ENCODE data around the gene RCC2.

The RCC2 gene

DNA sequence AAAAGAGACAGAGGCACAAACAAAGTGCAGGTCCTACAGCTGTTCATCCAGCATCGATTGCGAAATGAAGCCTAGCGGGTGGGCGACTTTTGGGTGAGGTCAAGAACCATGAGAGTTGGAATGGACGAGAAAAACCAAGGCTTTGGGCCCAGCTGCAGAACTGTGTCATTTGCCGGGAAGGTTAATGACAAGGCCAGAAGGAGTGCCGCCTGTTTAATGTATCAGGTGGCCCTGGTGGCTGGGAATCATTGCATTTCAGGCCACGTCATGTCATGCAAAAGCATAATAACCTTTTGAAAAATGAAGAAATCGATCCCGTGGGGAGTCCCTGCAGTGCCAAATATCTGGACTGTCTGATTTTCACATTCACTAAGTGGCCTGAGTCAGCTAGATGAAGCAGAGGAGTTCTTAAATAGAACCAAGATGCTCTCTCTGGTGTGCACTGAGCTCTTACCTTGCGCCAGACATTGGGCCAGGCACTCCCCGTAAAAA lies 8.1 kb upstream of the RCC2 start:
- no peak for DNase-seq (ENCODE audit: low read depth in 4 of 4, low spot score in 1 of 4)

DNA sequence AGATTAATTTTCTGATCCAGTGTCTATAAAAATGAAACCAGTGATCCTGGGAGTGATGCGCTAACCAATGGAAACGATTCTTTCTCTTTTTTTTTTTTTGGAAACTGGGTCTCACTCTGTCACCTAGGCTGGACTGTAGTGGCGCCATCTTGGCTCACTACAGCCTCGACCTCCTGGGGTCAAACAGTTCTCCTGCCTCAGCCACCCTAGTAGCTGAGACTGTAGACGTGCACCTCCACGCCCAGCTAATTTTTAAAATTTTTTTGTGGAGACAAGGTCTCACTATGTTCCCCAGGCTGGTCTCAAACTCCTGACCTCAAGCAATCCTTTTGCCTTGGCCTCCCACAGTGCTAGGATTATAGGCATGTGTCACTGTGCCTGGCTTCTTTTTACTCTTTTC lies 3.4 kb upstream of the RCC2 start:
- DNase-seq (ENCODE audit: low read depth in 4 of 4, low spot score in 1 of 4), result no peak

DNA sequence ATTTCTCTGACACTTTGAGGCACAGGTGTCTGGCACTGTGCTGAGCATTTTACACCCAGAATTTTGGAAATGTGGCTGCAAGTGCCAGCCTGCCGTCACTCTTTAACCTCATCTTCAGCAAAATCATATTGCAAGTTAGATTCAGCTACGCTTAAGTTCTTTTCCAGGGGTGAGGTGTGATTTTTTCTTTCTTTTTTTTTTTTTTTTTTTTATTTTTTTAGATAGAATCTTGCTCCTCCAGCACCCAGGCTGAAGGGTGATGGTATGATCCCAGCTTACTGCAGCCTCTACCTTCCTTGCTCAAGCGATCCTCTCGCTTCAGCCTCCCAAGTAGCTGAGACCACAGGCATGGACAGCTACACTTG lies 2.5 kb upstream of the RCC2 start:
- DNase-seq (ENCODE audit: low read depth in 4 of 4, low spot score in 1 of 4), result no peak

DNA sequence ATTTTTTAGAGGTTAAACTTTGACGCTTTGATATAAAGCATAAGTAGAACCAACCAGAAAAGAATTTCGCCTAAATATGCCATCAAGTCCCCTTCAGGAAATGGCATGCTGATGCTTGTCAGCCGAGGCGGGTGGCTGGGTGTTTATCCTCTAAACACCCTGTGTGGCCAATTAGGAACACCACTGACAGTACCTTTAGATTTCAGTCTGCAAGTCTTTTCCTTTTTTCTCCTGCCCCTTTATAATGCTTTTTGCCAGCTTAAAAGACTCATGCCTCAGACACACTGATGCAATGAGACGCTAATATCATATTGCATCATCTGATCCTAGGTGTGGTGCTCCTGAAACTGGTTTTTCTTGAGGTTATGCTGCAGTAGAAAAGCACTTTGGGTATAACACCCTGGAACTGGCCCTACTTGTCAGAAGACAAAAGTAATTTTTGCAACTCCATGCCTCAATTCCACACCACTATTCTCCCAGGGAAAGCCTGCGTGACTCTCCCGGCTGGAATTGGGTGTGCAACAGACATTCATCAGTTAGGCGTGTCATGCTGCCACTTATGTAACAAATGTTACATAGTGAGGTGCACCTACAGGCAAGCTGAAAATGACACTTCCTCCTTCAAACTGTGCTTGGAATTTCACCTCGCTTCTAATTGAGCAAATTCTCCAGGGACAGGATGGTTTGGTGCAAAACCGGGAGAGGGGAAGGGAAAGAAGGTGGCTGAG lies 2.0 kb upstream of the RCC2 start:
- no peak for DNase-seq (ENCODE audit: low read depth in 4 of 4, low spot score in 1 of 4)

GRCh38 chr1:17440827-17441168 lies 1.3 kb upstream of the RCC2 start:
- DNase-seq (ENCODE audit: low read depth in 4 of 4, low spot score in 1 of 4), result no peak

DNA sequence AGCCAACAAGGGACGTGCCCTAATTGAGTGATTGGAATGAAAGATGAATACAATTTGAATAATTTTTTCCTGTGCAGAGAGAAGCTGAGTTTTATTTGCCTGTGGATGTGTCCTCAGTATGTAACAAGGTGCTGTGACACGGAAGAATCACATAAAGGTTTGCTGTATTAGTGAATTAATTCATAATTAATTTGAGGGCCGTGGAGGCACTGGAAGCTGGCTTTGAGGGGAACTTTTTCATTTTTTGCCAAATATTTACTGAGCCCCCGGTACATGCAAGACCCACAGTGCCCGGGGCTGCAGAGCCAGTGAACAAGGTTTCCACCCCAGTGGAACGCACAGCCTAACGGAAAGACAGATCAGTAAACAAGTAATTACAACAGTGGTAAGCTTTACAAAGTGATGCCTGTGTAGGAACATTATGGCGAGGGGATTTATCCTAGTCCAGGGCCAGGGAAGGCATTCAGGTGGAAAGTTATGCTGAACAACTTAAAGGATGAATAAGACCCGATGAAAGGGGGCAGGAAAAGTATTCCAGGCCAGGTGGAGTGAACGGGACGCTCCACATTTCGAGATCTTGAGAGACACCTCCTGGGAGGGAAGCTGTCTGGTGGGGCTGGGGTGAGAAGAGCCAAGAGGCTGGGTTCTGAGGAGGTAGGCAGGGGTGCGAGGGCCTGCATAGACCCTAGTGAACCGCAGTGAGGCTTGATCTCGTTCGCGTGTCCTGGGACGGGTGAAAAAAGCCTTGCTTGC lies 773 bp upstream of the RCC2 start:
- DNase-seq (ENCODE audit: low read depth in 4 of 4, low spot score in 1 of 4), result no peak

DNA sequence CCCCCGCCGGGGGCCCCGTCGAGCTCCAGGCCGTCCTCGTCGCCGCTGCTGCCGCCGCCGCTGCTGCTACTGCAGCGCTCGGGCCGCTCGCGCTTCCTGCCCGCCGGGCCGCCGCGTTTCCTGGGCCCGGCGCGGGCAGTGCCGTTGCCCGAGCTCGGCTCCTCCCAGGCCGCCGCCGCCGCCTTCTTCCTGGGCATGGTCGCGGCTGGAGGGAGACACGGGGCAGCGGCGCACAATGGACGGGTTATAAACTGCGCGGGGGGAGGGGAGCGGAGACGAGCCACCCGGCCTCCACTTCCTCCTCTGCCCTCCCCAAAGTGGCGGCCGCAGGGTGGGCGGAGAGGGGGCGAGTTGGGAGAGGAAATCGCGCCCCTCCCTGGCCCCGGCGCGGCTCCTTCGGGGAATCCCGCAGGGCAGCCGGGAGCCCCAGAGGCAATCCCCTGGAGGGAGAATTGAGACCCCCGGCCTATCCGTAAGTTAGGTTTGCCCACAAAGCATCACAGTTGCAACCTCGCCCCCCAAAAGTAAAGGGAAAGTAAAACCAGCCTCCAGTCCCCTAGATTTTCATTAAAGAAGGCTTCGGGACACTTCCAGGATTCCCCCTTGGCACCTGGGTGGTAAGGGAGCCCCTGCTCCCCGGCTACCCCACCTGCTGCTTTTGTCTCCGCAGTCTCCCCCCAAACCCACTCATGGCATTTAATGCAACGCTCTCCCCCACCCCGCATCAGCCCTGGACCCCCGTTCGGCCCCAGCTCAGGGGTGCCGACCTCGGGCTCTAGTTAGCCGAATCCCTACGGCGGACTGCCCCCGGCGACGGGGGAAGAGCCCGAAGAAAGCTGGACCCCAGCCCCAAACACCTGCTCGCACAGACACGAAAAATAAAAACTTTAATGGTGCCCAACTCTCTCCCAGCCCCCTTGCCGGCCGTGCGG lies 893 bp downstream of the RCC2 start:
- peak; percentile 27 to 76 (median 52) for DNase-seq (ENCODE audit: low read depth in 4 of 4, low spot score in 1 of 4)

DNA sequence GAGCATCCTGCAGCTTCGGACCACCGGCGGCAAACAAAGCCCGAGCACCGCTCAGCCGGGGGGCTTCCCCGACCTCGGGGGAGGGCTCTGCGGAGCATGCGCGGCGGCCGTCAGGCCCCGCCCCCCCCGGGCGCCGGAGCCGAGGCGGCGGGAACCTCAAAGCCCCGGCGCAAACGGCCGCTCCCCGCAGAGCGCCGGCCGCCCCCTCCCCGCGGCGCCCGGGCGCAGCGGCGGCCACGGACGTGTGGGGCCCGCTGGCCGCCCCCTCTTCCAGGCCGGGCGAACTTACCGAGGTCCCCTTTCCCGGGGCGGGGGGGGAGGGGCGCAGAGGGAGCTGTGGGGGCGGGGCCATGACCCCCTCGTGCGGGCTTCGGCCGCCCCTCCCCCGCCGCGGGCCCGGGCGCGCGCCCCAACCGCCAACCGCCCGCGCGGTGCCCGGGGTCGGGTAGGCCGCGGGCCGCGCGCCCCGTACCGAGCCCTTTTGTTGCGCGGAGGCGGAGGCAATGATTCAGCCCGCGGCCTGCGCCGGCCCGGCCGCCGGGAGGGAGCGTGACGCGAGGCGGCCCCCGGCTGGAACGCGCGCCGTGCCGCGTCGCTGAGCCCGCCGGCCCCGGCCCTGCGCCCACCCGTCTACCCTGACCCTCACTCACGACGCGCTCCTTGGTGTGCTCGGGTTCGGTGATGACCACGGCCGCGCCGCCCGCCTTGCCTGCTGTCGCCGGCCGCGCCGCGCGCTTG lies 1.7 kb downstream of the RCC2 start:
- peak; percentile 27 to 57 (median 40) for DNase-seq (ENCODE audit: low read depth in 4 of 4, low spot score in 1 of 4)

- no peak for DNase-seq (ENCODE audit: low read depth in 4 of 4, low spot score in 1 of 4)
Measured at GRCh38 chr1:17437260-17437579, 2.3 kb downstream of the RCC2 start.

GRCh38 chr1:17436380-17437174 lies 2.9 kb downstream of the RCC2 start:
- DNase-seq (ENCODE audit: low read depth in 4 of 4, low spot score in 1 of 4), result no peak

DNA sequence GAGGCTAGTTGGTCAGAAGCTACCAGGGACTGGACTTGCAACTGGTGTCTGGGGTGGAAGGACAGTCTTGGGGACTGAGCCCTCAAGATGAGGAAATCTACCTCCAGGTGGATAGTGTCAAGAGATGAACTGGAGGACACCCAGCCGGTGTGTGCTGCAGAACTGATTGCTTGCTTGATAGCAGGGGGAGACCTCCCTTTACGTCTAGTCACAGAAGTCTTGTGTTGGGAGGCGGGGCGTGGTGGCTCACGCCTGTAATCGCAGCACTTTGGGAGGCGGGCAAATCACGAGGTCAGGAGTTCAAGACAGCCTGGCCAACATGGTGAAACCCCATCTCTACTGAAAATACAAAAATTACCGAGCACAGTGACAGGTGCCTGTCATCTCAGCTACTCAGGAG lies 4.9 kb downstream of the RCC2 start:
- no peak for DNase-seq (ENCODE audit: low read depth in 4 of 4, low spot score in 1 of 4)

DNA sequence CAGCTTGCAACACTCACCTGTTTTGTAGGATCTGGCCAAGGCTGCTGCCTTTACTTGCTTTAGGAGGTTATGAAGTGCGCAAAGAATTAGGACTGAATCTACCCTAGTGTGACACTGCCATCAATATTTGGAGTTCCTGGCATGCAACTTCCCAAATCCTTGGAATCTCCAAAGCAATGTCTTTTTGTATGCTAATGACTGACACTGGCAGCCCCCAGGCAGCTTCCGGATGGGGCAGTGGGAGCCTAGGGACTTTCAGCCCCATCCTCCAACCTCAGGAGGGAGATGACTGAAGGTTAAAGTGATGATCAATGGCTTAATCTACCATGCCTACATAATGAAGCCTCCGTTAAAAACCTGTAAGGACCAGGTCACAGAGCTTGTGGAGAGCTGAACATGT lies 5.5 kb downstream of the RCC2 start:
- no peak for DNase-seq (ENCODE audit: low read depth in 4 of 4, low spot score in 1 of 4)

GRCh38 chr1:17433261-17433660 lies 6.2 kb downstream of the RCC2 start:
- no peak for DNase-seq (ENCODE audit: low read depth in 4 of 4, low spot score in 1 of 4)

DNA sequence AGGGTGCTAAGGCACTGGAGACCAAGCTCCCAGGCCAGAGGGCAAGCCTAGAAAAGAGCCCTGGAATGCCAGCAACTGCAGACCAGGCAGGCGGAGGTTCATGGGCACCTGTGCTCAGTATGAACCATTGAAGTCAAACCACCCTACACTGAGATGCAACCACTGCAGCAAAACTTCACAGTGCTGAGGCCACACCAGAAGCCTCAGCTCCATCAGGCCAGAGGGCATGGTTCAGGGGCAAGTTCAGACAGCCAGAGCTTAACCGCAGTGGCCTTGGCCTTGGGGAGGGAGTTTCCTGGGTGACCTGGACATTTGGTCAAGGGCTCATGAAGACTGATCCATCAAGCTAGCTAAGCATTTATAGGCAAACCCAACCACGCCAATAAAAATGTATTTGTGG lies 7.1 kb downstream of the RCC2 start:
- DNase-seq (ENCODE audit: low read depth in 4 of 4, low spot score in 1 of 4), result no peak

GRCh38 chr1:17429183-17429582 lies 10.3 kb downstream of the RCC2 start:
- DNase-seq (ENCODE audit: low read depth in 4 of 4, low spot score in 1 of 4), result no peak

- DNase-seq (ENCODE audit: low read depth in 4 of 4, low spot score in 1 of 4), result no peak
Measured at GRCh38 chr1:17427696-17428660, 11.5 kb downstream of the RCC2 start.

GRCh38 chr1:17425806-17426600 lies 13.5 kb downstream of the RCC2 start:
- DNase-seq (ENCODE audit: low read depth in 4 of 4, low spot score in 1 of 4), result no peak

DNA sequence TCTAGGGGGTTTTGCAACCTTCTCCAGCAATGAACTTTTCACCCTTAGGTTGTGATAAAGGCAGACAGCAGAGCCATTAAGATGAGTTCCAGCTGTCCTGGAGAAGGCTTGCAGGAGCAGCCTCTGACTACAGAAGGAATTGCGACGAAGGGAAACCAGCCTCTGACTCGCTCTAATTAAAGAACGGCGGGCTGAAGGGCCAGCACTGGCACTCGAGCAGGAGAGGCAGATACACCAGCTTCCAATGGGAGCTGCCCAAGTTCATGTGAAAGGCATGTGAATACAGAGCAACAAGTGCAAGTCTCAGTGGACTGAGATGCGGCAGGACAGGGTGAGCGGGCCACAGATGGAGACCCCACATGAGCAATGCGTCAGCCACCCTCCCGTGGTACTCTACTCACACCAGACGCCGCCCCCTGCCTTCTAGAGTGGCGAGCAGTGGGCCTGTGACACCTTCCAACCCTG lies 15.7 kb downstream of the RCC2 start:
- no peak for DNase-seq (ENCODE audit: low read depth in 4 of 4, low spot score in 1 of 4)

Data from stimulated activated CD4-positive, alpha-beta T cell treated with anti-CD3 and anti-CD28 coated beads, Interleukin-1b, Interleukin-23, amount 100 ng/mL, for 24 hours (primary cell).